ENCODE results near the gene FTO. TPM values are rescaled to one million over a fixed set of nuclear protein-coding genes. Genes with fewer than 3 reads are reported as not detected.

Gene FTO
- polyA plus RNA-seq, 1 donor from 2014 or later = 80.1 TPM

- Histone ChIP-seq H3K27me3 (ENCODE audit: insufficient read depth, low read depth, low read length) (peaks cover 9% of the 10 kb centered on the region), H3K4me2 (ENCODE audit: low read length) (no peak overlapping the region), H3K9ac (ENCODE audit: low read length) (no peak overlapping the region), H3F3A (ENCODE audit: insufficient read depth, low read length, poor library complexity, severe bottlenecking) (no peaks in the 10 kb centered on the region), H4K20me1 (ENCODE audit: insufficient read depth) (no peaks in the 10 kb centered on the region), H3K27ac (ENCODE audit: low read length) (no peak overlapping the region), H2AFZ (ENCODE audit: low read depth, low read length) (no peak overlapping the region), H3K79me2 (replicated peaks; ENCODE audit: insufficient read depth, low read length) (peaks cover 4% of the 10 kb centered on the region), H3K36me3 (ENCODE audit: insufficient read depth, low read length) (no peaks in the 10 kb centered on the region), H3K9me2 (ENCODE audit: insufficient read depth, low read length) (no peaks in the 10 kb centered on the region), H3K9me3 (ENCODE audit: low read length) (no peaks in the 10 kb centered on the region), H3K4me3 (ENCODE audit: low read length) (no peak overlapping the region)
- no peak for TF ChIP-seq POLR2AphosphoS5 (IDR thresholded peaks at IDR 0.05)
These were observed 49.5 kb downstream of the FTO start for GRCh38 chr16:53753431-53753830.

DNA sequence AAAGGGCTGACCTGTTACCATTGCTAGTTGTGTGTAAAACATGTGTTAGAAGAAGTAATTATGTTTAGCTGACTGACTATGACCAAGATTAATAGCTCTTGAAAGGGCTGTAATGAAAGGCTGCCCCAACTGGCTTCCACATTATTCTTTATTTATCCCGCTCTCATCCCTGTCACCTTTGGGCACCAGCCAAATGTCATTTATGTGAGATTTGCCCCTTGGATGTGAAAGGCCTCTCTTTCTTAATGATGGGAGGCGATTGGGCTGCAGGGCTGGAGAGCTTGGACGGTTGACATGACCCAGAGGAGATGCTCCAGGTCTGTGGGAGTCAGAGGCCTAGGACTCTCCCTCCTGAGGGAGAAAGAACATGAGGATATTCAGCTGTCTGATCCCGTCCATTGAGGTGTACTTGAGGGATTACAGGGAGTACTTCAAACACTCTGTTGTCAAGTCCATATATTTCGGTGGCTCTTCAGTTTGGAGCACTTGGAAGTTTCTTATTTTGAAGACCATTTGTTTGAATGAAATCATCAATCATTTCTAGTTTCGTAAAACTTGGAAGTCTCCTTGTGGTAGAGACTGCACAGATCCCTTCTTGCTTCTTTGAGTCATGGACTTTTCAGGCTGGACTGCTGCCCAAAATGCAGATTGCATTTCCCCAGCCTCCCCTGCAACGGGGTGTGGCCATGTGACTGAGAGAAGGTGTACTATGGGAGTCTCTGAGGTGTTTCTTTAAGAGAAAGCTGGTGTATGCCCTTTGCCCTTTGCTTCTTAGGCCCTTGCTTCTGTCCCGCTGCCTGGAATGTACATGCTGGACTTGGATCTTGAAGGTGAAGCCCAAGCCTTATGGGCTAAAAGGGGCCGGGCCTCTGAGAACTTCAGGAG lies 51.3 kb downstream of the FTO start:
- Histone ChIP-seq H3K9ac (ENCODE audit: low read length) (no peak overlapping the region), H3K4me3 (ENCODE audit: low read length) (no peak overlapping the region), H3K27ac (ENCODE audit: low read length) (no peak overlapping the region), H3K36me3 (ENCODE audit: insufficient read depth, low read length) (no peaks in the 10 kb centered on the region), H3F3A (ENCODE audit: insufficient read depth, low read length, poor library complexity, severe bottlenecking) (no peaks in the 10 kb centered on the region), H2AFZ (ENCODE audit: low read depth, low read length) (no peak overlapping the region), H3K9me2 (ENCODE audit: insufficient read depth, low read length) (no peaks in the 10 kb centered on the region), H3K4me2 (ENCODE audit: low read length) (no peak overlapping the region), H3K9me3 (ENCODE audit: low read length) (no peaks in the 10 kb centered on the region), H3K27me3 (ENCODE audit: insufficient read depth, low read depth, low read length) (peaks cover 9% of the 10 kb centered on the region), H3K79me2 (replicated peaks; ENCODE audit: insufficient read depth, low read length) (peaks cover 4% of the 10 kb centered on the region), H4K20me1 (ENCODE audit: insufficient read depth) (no peaks in the 10 kb centered on the region)
- TF ChIP-seq EZH2 (IDR thresholded peaks at IDR 0.05; ENCODE audit: borderline replicate concordance, insufficient read depth, low read length, poor library complexity, severe bottlenecking) (no peak), SMC3 (conservative IDR thresholded peaks at IDR 0.05; ENCODE audit: poor library complexity) (no peak), RAD21 (conservative IDR thresholded peaks at IDR 0.05) (no peak), MXI1 (conservative IDR thresholded peaks at IDR 0.05; ENCODE audit: poor library complexity, severe bottlenecking) (no peak), REST (IDR thresholded peaks at IDR 0.05; ENCODE audit: borderline replicate concordance) (no peak), CTCF (IDR thresholded peaks at IDR 0.05; ENCODE audit: poor library complexity, severe bottlenecking) (no peak), TAF1 (IDR thresholded peaks at IDR 0.05; ENCODE audit: low read depth) (no peak), POLR2AphosphoS5 (IDR thresholded peaks at IDR 0.05) (no peak), EP300 (conservative IDR thresholded peaks at IDR 0.05; ENCODE audit: poor library complexity, severe bottlenecking) (no peak)

All from neural cell (in vitro differentiated cells).